ENCODE measurements around the gene DCTD.

DNA sequence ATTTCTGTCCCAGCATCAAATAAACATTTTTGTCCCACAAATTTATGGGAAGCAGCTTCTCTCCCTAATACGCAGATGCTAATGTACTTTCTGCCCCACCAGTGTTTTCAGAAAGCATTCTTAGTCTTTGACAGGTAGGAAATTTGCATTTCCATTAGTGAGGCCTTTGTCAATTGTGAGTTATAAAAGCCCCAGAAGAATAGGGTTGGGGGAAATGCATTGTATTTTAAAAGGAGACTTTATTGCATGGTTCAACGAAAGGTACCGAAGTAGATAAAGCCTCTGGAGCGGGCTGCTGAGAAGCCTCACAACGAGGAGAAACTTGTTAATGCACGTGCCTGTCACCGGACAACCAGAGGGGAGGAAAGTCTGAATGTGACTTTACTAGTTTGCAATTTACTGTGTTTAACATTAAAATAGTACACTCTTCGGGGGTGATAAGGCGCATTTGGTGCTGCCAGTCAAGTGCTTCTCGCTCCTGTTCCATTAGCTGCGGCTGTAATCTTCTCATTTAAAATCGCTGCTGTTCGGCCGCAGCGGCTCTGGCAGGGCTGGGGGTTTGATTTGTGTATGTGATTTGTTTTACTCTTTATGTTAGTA is 63.4 kb downstream of the DCTD start:
- TF ChIP-seq POLR2A (IDR thresholded peaks at IDR 0.05): no peak
- TF ChIP-seq, protein P1, sequence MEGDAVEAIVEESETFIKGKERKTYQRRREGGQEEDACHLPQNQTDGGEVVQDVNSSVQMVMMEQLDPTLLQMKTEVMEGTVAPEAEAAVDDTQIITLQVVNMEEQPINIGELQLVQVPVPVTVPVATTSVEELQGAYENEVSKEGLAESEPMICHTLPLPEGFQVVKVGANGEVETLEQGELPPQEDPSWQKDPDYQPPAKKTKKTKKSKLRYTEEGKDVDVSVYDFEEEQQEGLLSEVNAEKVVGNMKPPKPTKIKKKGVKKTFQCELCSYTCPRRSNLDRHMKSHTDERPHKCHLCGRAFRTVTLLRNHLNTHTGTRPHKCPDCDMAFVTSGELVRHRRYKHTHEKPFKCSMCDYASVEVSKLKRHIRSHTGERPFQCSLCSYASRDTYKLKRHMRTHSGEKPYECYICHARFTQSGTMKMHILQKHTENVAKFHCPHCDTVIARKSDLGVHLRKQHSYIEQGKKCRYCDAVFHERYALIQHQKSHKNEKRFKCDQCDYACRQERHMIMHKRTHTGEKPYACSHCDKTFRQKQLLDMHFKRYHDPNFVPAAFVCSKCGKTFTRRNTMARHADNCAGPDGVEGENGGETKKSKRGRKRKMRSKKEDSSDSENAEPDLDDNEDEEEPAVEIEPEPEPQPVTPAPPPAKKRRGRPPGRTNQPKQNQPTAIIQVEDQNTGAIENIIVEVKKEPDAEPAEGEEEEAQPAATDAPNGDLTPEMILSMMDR (IDR thresholded peaks at IDR 0.05): no peak
